Lung (tissue), 12 donors: ENCODE results near the gene OGFR. TPM values are rescaled to one million over a fixed set of nuclear protein-coding genes. Genes with fewer than 3 reads are reported as not detected.

Source experiments
- ATAC-seq: fragments of 200-7000 bp; cut with Tn5 transposase; one replicate; pipeline ENCODE4 v1.9.1; 2020; ENCODE audit warnings: moderate number of reproducible peaks; ENCODE audit not compliant: insufficient read depth, low FRiP score
- DNase-seq, 3 donors: peaks; one replicate each; pipeline ENCODE4 v3.0.0-alpha.2; 2013 to 2017
- H3K27ac ChIP-seq, 2 donors: one replicate each; pipeline ENCODE4 v1.5.1; 2013; ENCODE audit warnings: mild to moderate bottlenecking in 2 of 2, moderate library complexity in 2 of 2, control low read depth in 1 of 2, inconsistent platforms in 1 of 2, low read depth in 1 of 2, low read length in 1 of 2
- H3K27me3 ChIP-seq, 3 donors: one replicate each; pipeline ENCODE4 v1.5.1; 2013; ENCODE audit warnings: low read length in 2 of 3; ENCODE audit not compliant: control insufficient read depth in 3 of 3, insufficient read depth in 3 of 3
- H3K36me3 ChIP-seq, 4 donors: one replicate each; pipeline ENCODE4 v1.5.1; 2013; ENCODE audit warnings: low read length in 4 of 4, mild to moderate bottlenecking in 1 of 4, moderate library complexity in 1 of 4; ENCODE audit not compliant: control insufficient read depth in 4 of 4, insufficient read depth in 4 of 4
- H3K4me1 ChIP-seq, 5 donors: one replicate each; pipeline ENCODE4 v1.5.1; 2013; ENCODE audit warnings: low read length in 5 of 5, mild to moderate bottlenecking in 2 of 5, moderate library complexity in 1 of 5; ENCODE audit not compliant: control insufficient read depth in 5 of 5, insufficient read depth in 5 of 5
- H3K4me3 ChIP-seq: one replicate; pipeline ENCODE4 v1.5.1; 2013; ENCODE audit warnings: mild to moderate bottlenecking, control low read depth, moderate library complexity
- H3K9ac ChIP-seq, 2 donors: one replicate each; pipeline ENCODE4 v1.5.1; 2013; ENCODE audit warnings: low read length in 2 of 2, control low read depth in 1 of 2; ENCODE audit not compliant: insufficient read depth in 1 of 2
- H3K9me3 ChIP-seq, 4 donors: one replicate each; pipeline ENCODE4 v1.5.1; 2013; ENCODE audit warnings: low read length in 3 of 4, mild to moderate bottlenecking in 1 of 4, moderate library complexity in 1 of 4; ENCODE audit not compliant: control insufficient read depth in 4 of 4, insufficient read depth in 3 of 4
- CTCF ChIP-seq: IDR thresholded peaks from 2 replicates; pipeline ENCODE4 v1.5.1; 2012; ENCODE audit warnings: mild to moderate bottlenecking; ENCODE audit errors: control extremely low read depth, extremely low read depth
- WGBS, 2 donors: extraction: QIAGEN DNeasy Blood & Tissue Kit; methylation state at CpG; one replicate each; pipeline ENCODE4 v1.1.7; 2013; 5-methylcytosine and 5-hydroxymethylcytosine counted together
- polyA plus RNA-seq, 2 donors: library from polyadenylated mRNA; stranded (reverse); fragments of 200-250 nt; gene quantifications; one replicate each; pipeline ENCODE4 v1.2.1, GENCODE V29; 2013
- total RNA-seq, 2 donors: library from RNA; depleted of rRNA in 1 of 2; stranded (reverse); fragments of >200 nt in 1 of 2; gene quantifications; one replicate each; pipeline ENCODE4 v1.2.1, GENCODE V29; 2014 to 2021
- donor health status: control.
- donor health status: control.
- donor health status: Bipolar disorder and iron deficiency.
- donor health status: healthy.
- donor health status: DM: yes; HTN: yes; CAD: no.

OGFR gene
- total and polyA plus RNA-seq, 4 donors: 38.0 to 73.1 (median 63.9) TPM

- no peak overlapping the region for H3K4me3 ChIP-seq
- H3K9me3 ChIP-seq: no peaks in the 10 kb centered on the region
- TF ChIP-seq CTCF: no peak
- H3K27me3 ChIP-seq: peaks cover 0 to 2% (median 0%) of the 10 kb centered on the region in 3 donors
- H3K9ac ChIP-seq: no peak overlapping the region
- ATAC-seq (no peak), DNase-seq (no peak)
- 92 to 98% methylated on average over 10 to 12 of the region's 12 CpGs for WGBS, 2 donors
- H3K27ac ChIP-seq: no peak overlapping the region
- no peaks in the 10 kb centered on the region for H3K36me3 ChIP-seq
- H3K4me1 ChIP-seq: peaks cover 0 to 43% (median 11%) of the 10 kb centered on the region in 5 donors
Measured at GRCh38 chr20:62821726-62822210, 17.1 kb downstream of the OGFR start.

- H3K9me3 ChIP-seq: no peaks in the 10 kb centered on the region
- H3K4me3 ChIP-seq: no peak overlapping the region
- H3K27me3 ChIP-seq: peaks cover 0 to 2% (median 0%) of the 10 kb centered on the region in 3 donors
- 76 to 79% methylated on average over 6 to 7 of the region's 7 CpGs for WGBS, 2 donors
- H3K36me3 ChIP-seq: no peaks in the 10 kb centered on the region
- H3K4me1 ChIP-seq: peaks cover 0 to 42% (median 11%) of the 10 kb centered on the region in 5 donors
- H3K9ac ChIP-seq: no peak overlapping the region
- no peak for TF ChIP-seq CTCF
- no peak for DNase-seq
- ATAC-seq: no peak
- H3K27ac ChIP-seq: no peak overlapping the region
Measured at GRCh38 chr20:62822239-62822787, 17.7 kb downstream of the OGFR start.

GRCh38 chr20:62822788-62823651 is 18.4 kb downstream of the OGFR start:
- TF ChIP-seq CTCF: no peak
- no peak overlapping the region for H3K9ac ChIP-seq
- H3K4me3 ChIP-seq: no peak overlapping the region
- H3K9me3 ChIP-seq: no peaks in the 10 kb centered on the region
- peaks cover 0 to 34% (median 11%) of the 10 kb centered on the region in 5 donors for H3K4me1 ChIP-seq
- H3K27me3 ChIP-seq: peaks cover 0 to 2% (median 0%) of the 10 kb centered on the region in 3 donors
- no peak overlapping the region for H3K27ac ChIP-seq
- ATAC-seq: no peak
- no peak for DNase-seq
- WGBS, 2 donors: 78 to 89% methylated on average over 24 of the region's 24 CpGs
- no peaks in the 10 kb centered on the region for H3K36me3 ChIP-seq
